SK-N-MC (cell line): ENCODE results near the gene DNAH9.

Source experiments
- EZH2 ChIP-seq: fragments of 200-600 bp; sonication (generic); IDR thresholded peaks from one replicate; pipeline ENCODE4 v1.6.1; 2017; ENCODE audit warnings: antibody characterized with exemption
- FOXP2 ChIP-seq: optimal IDR thresholded peaks from 2 replicates; pipeline ENCODE3; 2011; ENCODE audit warnings: mild to moderate bottlenecking, moderate library complexity; ENCODE audit not compliant: insufficient read depth; ENCODE audit errors: extremely low read length, control extremely low read depth
- POLR2AphosphoS5 ChIP-seq: IDR thresholded peaks from 2 replicates; pipeline ENCODE4 v1.6.1; 2012; ENCODE audit warnings: mild to moderate bottlenecking, low read depth, low read length, borderline replicate concordance

- TF ChIP-seq POLR2AphosphoS5, result no peak
- TF ChIP-seq EZH2, result no peak
- TF ChIP-seq FOXP2, result no peak
Observed at GRCh38 chr17:11736613-11737312, 138.5 kb downstream of the DNAH9 start.
